H9 (cell line): ENCODE results near the gene GID8. TPM values are rescaled to one million over a fixed set of nuclear protein-coding genes. Genes with fewer than 3 reads are reported as not detected.

Experiments used
- DNase-seq: peaks from one replicate; pipeline ENCODE4 v3.0.0-alpha.2; 2017
- H2AFZ ChIP-seq: one replicate; pipeline ENCODE4 v1.6.1; 2013; ENCODE audit warnings: mild to moderate bottlenecking, low read length, control low read depth, moderate library complexity
- H2AK5ac ChIP-seq: 2 replicates; pipeline ENCODE4 v1.6.1; 2013; ENCODE audit warnings: low read length, control low read depth, mixed read lengths; ENCODE audit not compliant: insufficient read length
- H2BK120ac ChIP-seq: one replicate; pipeline ENCODE4 v1.6.1; 2013; ENCODE audit warnings: low read depth, mild to moderate bottlenecking, low read length, control low read depth, inconsistent platforms; ENCODE audit not compliant: poor library complexity, severe bottlenecking
- H2BK12ac ChIP-seq: 2 replicates; pipeline ENCODE4 v1.6.1; 2013; ENCODE audit warnings: low read length, control low read depth, mixed read lengths, low read depth; ENCODE audit not compliant: insufficient read length
- H2BK15ac ChIP-seq: 2 replicates; pipeline ENCODE4 v1.6.1; 2013; ENCODE audit warnings: low read depth, low read length, control low read depth
- H2BK20ac ChIP-seq: one replicate; pipeline ENCODE4 v1.6.1; 2013; ENCODE audit warnings: low read depth, mild to moderate bottlenecking, low read length, control low read depth, inconsistent platforms; ENCODE audit not compliant: poor library complexity, severe bottlenecking
- H2BK5ac ChIP-seq: 2 replicates; pipeline ENCODE4 v1.6.1; 2013; ENCODE audit warnings: low read length, control low read depth, mixed read lengths; ENCODE audit not compliant: insufficient read length
- H3K14ac ChIP-seq: 2 replicates; pipeline ENCODE4 v1.6.1; 2013; ENCODE audit warnings: low read length, control low read depth; ENCODE audit not compliant: insufficient read depth
- H3K18ac ChIP-seq: 2 replicates; pipeline ENCODE4 v1.6.1; 2013; ENCODE audit warnings: low read depth, mild to moderate bottlenecking, mixed read lengths, low read length, control low read depth; ENCODE audit not compliant: insufficient read length
- H3K23ac ChIP-seq: 2 replicates; pipeline ENCODE4 v1.6.1; 2013; ENCODE audit warnings: low read length, control low read depth, mixed read lengths, low read depth; ENCODE audit not compliant: insufficient read length
- H3K23me2 ChIP-seq: 2 replicates; pipeline ENCODE4 v1.6.1; 2013; ENCODE audit warnings: low read depth, mild to moderate bottlenecking, mixed read lengths, low read length, control low read depth; ENCODE audit not compliant: insufficient read length, poor library complexity, severe bottlenecking
- H3K27ac ChIP-seq: 2 replicates; pipeline ENCODE4 v1.5.1; 2013; ENCODE audit warnings: low read length, control low read depth, mixed read lengths, low read depth; ENCODE audit not compliant: insufficient read length
- H3K27me3 ChIP-seq: 2 replicates; pipeline ENCODE4 v1.6.1; 2013; ENCODE audit warnings: low read length, control low read depth, inconsistent platforms; ENCODE audit not compliant: insufficient read depth
- H3K4ac ChIP-seq: 2 replicates; pipeline ENCODE4 v1.6.1; 2013; ENCODE audit warnings: low read depth, mild to moderate bottlenecking, control low read depth, inconsistent platforms, low read length, moderate library complexity
- H3K4me1 ChIP-seq: 2 replicates; pipeline ENCODE4 v1.6.1; 2013; ENCODE audit warnings: low read length, control low read depth, inconsistent platforms; ENCODE audit not compliant: insufficient read depth
- H3K4me2 ChIP-seq: 2 replicates; pipeline ENCODE4 v1.6.1; 2013; ENCODE audit warnings: low read length, control low read depth, mixed read lengths; ENCODE audit not compliant: insufficient read length, insufficient read depth
- H3K56ac ChIP-seq: 2 replicates; pipeline ENCODE4 v1.6.1; 2013; ENCODE audit warnings: low read depth, mild to moderate bottlenecking, mixed read lengths, low read length, control low read depth; ENCODE audit not compliant: insufficient read length
- H3K79me1 ChIP-seq: 2 replicates; pipeline ENCODE4 v1.6.1; 2013; ENCODE audit warnings: low read depth, mild to moderate bottlenecking, moderate library complexity, low read length, control low read depth, inconsistent platforms; ENCODE audit not compliant: insufficient read depth, poor library complexity, severe bottlenecking
- H3K79me2 ChIP-seq: 2 replicates; pipeline ENCODE4 v1.6.1; 2013; ENCODE audit warnings: low read length, control low read depth, inconsistent platforms; ENCODE audit not compliant: insufficient read depth
- H3K9ac ChIP-seq: 2 replicates; pipeline ENCODE4 v1.6.1; 2013; ENCODE audit warnings: low read length, control low read depth, mixed read lengths; ENCODE audit not compliant: insufficient read length; ENCODE audit errors: extremely low read depth
- H3K9me3 ChIP-seq: one replicate; pipeline ENCODE4 v1.6.1; 2013; ENCODE audit warnings: low read depth, low read length, inconsistent platforms; ENCODE audit not compliant: control insufficient read depth
- H3T11ph ChIP-seq: one replicate; pipeline ENCODE4 v1.6.1; 2013; ENCODE audit warnings: mild to moderate bottlenecking, low read length, control low read depth, inconsistent platforms
- H4K20me1 ChIP-seq: one replicate; pipeline ENCODE4 v1.6.1; 2013; ENCODE audit not compliant: control insufficient read depth, insufficient read length, insufficient read depth
- H4K5ac ChIP-seq: 2 replicates; pipeline ENCODE4 v1.6.1; 2013; ENCODE audit warnings: low read depth, mild to moderate bottlenecking, mixed read lengths, low read length, control low read depth; ENCODE audit not compliant: insufficient read length
- H4K8ac ChIP-seq: replicated peaks from 2 replicates; pipeline ENCODE4 v1.6.1; 2013; ENCODE audit warnings: low read length, control low read depth, mixed read lengths, low read depth; ENCODE audit not compliant: insufficient read length
- H4K91ac ChIP-seq: 2 replicates; pipeline ENCODE4 v1.6.1; 2013; ENCODE audit warnings: low read depth, mild to moderate bottlenecking, moderate library complexity, mixed read lengths, low read length, control low read depth; ENCODE audit not compliant: insufficient read length
- H3K27ac Mint-ChIP-seq, 3 experiments: 2 replicates in 2 of 3; 3 replicates in 1 of 3; pipeline ENCODE4 v1.8.0; 2020 to 2021; ENCODE audit warnings: mixed read lengths in 3 of 3, mild to moderate bottlenecking in 1 of 3, moderate library complexity in 1 of 3
- H3K27me3 Mint-ChIP-seq: 2 replicates; pipeline ENCODE4 v1.8.0; 2021; ENCODE audit warnings: low read depth, mild to moderate bottlenecking, moderate library complexity, mixed read lengths
- H3K36me3 Mint-ChIP-seq, 3 experiments: 2 replicates in 2 of 3; 3 replicates in 1 of 3; pipeline ENCODE4 v1.8.0; 2020 to 2021; ENCODE audit warnings: low read depth in 3 of 3, mixed read lengths in 3 of 3; ENCODE audit not compliant: insufficient read depth in 1 of 3
- H3K4me1 Mint-ChIP-seq, 2 experiments: 2 replicates each; pipeline ENCODE4 v1.8.0; 2020; ENCODE audit warnings: mixed read lengths in 2 of 2
- H3K4me3 Mint-ChIP-seq, 2 experiments: 2 replicates in 1 of 2; 3 replicates in 1 of 2; pipeline ENCODE4 v1.8.0; 2020 to 2021; ENCODE audit warnings: mild to moderate bottlenecking in 2 of 2, mixed read lengths in 2 of 2, moderate library complexity in 1 of 2
- H3K9me3 Mint-ChIP-seq, 2 experiments: 2 replicates in 1 of 2; 3 replicates in 1 of 2; pipeline ENCODE4 v1.8.0; 2020; ENCODE audit warnings: mild to moderate bottlenecking in 2 of 2, mixed read lengths in 2 of 2, moderate library complexity in 1 of 2
- WGBS: extraction: QIAGEN DNeasy Blood & Tissue Kit; methylation state at CpG from one replicate; pipeline ENCODE4 v1.1.7; 2013; ENCODE audit warnings: missing lambda C conversion rate, low lambda C conversion rate, mixed read lengths; ENCODE audit not compliant: insufficient read length; ENCODE audit errors: extremely low coverage; 5-methylcytosine and 5-hydroxymethylcytosine counted together
- total RNA-seq: library from RNA; stranded (reverse); gene quantifications from 2 replicates; pipeline ENCODE4 v1.2.1, GENCODE V29; 2021
- TF ChIP-seq, protein P1 (sequence below): fragments of 200-600 bp; sonication (generic); conservative IDR thresholded peaks from 3 replicates; pipeline ENCODE4 v1.8.0; 2021; ENCODE audit warnings: antibody characterized with exemption, mild to moderate bottlenecking

The GID8 gene
- total RNA-seq, 1 experiment from 2014 or later = 60.9 TPM

DNA sequence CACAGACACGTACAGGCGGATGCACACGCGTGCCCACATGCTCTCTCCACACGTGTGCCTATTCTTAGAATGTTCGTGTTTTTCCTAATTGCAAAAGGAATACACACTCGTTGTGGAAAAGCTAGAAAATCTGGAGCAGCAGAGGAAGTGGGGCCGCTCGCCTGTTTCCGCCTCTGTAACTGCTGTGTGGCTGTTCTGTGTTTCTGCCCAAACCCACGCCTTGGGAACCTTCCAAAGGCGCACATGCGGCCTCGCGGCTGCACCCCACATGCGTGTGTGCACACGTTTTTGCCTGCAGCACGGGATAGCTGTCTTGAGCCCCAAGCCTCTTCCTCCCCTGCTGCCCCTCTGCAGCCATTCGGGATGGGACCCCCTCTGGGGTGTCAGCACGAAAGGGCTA is 26.8 kb downstream of the GID8 start:
- Histone ChIP-seq H3K4me1 (no peaks in the 10 kb centered on the region), H3T11ph (no peak overlapping the region), H4K8ac (no peak overlapping the region), H3K18ac (no peak overlapping the region), H2BK15ac (no peak overlapping the region), H2BK5ac (no peak overlapping the region), H3K9me3 (no peaks in the 10 kb centered on the region), H4K20me1 (no peaks in the 10 kb centered on the region), H3K79me1 (no peaks in the 10 kb centered on the region), H3K23ac (no peak overlapping the region), H3K14ac (no peak overlapping the region), H3K9ac (no peak overlapping the region), H3K23me2 (no peaks in the 10 kb centered on the region), H3K79me2 (no peaks in the 10 kb centered on the region), H3K4ac (no peak overlapping the region), H2BK120ac (no peak overlapping the region), H4K5ac (no peak overlapping the region), H2AK5ac (no peak overlapping the region), H2AFZ (no peak overlapping the region), H4K91ac (no peak overlapping the region), H2BK12ac (no peak overlapping the region), H3K4me2 (no peak overlapping the region), H2BK20ac (no peak overlapping the region), H3K27me3 (no peaks in the 10 kb centered on the region), H3K27ac (no peak overlapping the region), H3K56ac (no peak overlapping the region)
- peaks cover 3 to 9% of the 10 kb centered on the region in 2 experiments; a peak in 3 of 4 replicates for H3K4me1 Mint-ChIP-seq
- H3K27me3 Mint-ChIP-seq = no peaks in the 10 kb centered on the region; the same call in 1 of the 2 replicates
- no peaks in the 10 kb centered on the region for H3K9me3 Mint-ChIP-seq
- TF ChIP-seq, protein P1, sequence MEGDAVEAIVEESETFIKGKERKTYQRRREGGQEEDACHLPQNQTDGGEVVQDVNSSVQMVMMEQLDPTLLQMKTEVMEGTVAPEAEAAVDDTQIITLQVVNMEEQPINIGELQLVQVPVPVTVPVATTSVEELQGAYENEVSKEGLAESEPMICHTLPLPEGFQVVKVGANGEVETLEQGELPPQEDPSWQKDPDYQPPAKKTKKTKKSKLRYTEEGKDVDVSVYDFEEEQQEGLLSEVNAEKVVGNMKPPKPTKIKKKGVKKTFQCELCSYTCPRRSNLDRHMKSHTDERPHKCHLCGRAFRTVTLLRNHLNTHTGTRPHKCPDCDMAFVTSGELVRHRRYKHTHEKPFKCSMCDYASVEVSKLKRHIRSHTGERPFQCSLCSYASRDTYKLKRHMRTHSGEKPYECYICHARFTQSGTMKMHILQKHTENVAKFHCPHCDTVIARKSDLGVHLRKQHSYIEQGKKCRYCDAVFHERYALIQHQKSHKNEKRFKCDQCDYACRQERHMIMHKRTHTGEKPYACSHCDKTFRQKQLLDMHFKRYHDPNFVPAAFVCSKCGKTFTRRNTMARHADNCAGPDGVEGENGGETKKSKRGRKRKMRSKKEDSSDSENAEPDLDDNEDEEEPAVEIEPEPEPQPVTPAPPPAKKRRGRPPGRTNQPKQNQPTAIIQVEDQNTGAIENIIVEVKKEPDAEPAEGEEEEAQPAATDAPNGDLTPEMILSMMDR = no peak
- no peak overlapping the region for H3K4me3 Mint-ChIP-seq
- no peak overlapping the region for H3K27ac Mint-ChIP-seq
- no peak for DNase-seq
- H3K36me3 Mint-ChIP-seq = peaks cover 0 to 16% (median 0%) of the 10 kb centered on the region in 3 experiments; a peak in 3 of 7 replicates
- no CpG with 5 or more reads among the region's 20 CpGs for WGBS
